NCI-H146 (cell line): ENCODE data around the gene TLNRD1.

Source experiments
- DNase-seq: peaks from one replicate; lab custom pipeline; 2025; lab: John Stamatoyannopoulos, UW

TLNRD1 gene

DNA sequence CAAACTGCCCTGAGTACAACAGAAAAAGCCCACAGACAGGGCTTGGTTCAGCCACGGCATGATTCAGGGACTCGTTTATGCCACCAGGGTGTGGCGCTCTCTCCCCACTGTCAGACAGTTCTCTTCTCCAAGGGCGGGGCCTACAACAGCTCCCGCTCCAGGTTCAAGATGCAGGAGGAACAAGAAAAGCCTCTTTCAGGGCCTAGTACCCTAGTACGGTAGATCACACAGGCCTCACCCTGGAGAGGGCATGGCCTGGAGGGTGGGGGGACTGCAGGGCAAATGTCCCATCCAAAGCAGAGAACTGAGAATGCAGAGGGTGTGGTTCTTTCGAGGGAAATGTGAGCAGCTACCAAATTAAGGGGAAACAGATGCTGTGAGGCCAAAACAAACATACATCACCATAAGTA lies 23.1 kb upstream of the TLNRD1 start:
- peak; percentile 29 for DNase-seq

DNA sequence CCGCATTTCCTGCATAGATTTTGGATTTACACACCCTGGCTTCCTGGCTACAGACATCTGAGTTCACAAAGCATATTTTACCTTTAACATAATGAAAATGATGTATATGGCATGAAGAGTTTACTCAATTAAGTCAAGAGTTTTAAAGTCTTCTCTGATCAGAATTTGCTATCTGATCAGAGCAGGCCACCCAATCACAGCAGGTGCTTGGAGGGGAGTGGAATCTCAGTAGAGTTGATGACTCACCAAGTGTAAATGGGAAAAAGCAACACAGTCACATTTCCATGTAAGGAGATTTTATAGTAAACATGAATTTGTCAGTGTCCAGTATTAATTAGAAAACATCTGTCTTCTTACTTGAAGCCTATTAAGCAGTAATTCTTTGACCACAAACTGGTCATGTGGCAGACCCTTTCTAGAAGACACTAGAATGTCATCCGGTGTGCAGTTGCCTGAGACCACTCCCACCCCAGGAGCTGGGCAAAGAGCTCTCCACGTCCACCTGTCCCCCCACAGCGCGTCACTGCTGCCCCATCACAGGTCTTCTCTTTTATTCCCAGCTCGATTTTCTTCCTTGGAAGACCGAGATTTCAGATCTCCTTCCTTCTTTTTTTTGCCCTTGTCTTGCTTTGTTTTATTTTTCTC lies 21.9 kb upstream of the TLNRD1 start:
- no peak for DNase-seq

DNA sequence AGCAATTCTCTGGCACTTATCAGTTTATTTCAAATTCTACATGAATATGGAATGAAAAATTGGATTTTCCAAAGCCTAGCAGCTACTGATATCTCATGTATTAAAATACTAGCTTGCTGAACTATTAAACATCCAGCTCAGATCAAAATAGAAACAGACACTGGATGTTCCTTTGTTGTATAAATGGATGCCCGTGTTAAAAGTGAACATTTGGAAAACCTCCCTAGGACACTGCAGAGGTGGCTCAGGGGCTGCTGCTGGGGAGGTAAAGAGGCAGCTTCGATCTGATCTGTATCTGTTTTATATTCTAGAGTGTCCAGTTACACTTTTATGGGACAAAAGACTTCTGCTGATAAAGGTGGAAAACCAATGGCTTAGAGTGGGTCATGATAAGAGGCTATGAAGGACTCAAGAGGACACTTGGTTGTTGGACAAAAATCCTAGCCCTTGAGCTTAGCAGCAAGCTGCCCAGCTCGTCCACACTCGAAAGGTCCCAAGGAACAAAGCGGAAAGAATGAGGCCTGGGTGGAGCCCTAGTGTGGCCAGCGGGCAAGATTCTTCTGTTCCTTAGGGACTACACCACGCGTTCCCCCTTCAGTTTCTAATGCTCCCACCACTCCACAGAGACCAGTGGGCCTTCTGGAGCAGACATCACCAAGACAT lies 21.1 kb upstream of the TLNRD1 start:
- no peak for DNase-seq

DNA sequence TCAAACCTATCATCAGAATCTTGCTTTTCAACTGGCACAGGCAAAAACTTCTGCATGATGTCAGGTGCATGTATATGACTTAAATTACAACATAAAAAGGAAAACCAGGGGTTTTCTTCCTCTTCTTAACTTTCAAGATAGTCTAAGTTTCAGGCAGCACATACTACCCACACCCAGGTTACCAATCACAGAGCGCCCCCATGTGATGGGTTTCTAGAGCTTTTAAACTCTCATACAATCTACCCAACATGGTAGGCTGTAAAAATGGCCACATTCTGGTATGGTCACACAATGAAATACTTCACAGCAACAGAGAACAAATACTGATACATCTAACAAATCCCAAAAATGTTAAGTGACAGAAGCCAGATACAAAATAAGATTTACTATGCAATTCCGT lies 18.5 kb upstream of the TLNRD1 start:
- no peak for DNase-seq

DNA sequence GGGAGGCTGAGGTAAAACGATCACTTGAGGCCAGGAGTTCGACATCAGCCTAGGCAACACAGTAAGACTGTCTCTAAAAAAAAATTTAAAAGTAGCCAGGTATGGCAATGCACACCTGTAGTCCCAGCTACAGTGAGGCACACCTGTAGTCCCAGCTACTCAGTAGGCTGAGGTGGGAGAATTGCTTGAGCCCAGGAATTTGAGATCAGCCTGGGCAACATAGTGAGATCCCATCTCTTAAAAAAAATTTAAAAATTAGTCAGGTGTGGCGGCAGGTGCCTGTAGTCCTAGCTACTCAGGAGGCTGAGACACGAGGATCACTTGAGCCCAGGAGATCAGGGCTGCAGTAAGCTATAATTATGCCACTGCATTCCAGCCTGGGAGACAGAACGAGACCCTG lies 17.9 kb upstream of the TLNRD1 start:
- DNase-seq: no peak

DNA sequence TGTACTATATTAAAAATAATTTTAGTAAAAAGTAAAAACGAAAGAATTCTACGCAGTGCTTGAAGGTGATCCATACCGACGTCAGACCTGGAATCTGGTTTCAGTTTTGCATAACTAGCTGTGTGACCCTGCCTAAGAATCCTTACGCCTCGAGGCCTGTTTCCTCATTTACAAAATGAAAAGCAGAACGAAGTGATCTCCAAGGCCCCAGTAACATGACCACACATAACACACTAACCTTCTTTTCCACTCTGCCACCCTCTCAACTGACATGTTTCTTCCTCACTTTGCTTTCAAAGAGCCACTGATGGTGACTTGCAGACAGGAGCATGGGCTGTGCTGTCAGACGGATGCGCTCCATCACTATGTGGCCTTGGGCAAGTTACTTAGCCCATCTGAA lies 15.9 kb upstream of the TLNRD1 start:
- no peak for DNase-seq

DNA sequence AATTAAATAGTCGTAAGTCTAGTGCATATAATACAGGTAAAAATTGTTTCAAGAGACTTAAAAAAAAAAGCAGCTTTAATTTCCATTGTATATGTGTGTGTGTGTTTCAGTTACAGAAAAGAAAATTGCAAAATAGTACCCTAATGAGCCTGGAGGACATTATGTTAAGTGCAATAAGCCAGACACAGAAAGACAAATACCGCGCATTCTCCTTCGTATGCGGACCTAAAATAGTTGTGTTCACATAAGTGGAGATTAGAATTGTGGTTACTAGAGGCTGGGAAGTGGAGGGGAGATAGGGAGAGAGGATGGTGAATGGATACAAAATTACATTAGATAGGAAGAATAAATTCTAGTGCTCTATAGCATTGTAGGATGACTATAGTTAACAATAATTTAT lies 14.7 kb upstream of the TLNRD1 start:
- DNase-seq: no peak

DNA sequence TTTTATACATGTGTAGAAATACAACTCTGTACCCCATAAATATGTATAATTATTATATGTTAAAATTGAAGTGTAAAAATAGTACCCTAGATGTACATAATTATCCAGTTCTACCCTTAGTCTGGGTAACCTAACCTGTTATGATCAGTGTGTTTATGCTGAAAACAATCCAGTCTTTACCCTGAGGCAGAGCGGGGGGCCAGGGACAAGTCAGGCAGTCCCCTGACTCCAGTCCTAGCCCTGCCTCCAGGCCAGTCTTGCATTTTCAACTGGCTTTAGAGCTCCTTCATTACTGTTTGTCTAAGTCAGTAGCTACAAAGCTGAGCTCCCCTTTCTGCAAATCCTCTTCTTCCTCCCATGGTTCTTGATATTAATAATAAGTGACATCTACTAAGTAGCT lies 14.2 kb upstream of the TLNRD1 start:
- DNase-seq: no peak

DNA sequence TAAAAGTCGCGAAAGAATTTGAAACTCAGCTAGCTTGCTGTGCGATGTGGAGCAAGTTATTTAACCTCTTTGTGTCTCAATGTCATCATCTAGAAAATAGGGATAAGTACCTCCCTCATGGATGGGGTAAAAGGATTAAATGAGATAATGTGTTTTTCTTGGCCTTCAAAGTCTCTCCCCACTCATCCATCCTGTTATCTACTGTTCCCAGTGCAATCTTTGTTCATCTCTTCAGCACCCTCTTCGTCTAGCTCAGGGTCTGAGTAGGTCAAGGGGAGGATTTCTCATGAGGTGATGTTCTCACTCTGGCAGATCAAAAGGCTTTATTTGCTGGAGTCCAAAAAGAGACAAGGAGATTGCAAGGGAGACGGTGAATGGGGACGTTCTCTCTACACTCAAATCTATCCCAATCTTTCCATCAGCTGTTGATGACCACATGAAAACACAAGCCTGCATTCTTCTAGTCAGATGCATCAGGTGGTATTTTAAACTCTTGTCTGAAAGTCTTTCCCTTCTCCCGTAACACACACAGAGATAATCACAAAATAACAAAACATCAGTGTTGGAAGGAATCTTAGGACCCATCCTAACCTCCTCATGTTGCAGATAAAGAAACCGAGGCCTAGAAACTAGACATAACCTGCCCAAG lies 12.5 kb upstream of the TLNRD1 start:
- no peak for DNase-seq

DNA sequence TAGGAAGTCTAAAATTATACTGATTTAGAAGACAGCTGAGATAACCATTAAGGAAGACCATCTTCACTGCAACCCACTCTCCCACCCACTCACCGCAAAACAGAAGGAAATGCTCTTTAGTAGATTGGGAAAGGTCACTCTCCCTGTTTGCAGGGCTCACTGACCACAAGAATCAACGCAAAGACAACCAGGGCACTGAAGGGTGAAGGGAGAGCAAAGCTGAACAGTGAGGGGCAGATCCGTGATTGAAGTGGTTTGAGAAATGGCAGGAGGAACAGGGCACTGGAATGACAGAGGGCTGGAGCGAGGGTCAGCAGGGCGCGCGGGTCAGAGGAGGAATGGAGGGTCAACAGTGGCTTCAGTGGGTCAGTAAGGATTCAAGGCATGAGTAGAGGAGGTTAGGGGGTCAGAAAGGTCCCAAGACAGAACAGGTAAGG lies 11.6 kb upstream of the TLNRD1 start:
- DNase-seq: no peak

DNA sequence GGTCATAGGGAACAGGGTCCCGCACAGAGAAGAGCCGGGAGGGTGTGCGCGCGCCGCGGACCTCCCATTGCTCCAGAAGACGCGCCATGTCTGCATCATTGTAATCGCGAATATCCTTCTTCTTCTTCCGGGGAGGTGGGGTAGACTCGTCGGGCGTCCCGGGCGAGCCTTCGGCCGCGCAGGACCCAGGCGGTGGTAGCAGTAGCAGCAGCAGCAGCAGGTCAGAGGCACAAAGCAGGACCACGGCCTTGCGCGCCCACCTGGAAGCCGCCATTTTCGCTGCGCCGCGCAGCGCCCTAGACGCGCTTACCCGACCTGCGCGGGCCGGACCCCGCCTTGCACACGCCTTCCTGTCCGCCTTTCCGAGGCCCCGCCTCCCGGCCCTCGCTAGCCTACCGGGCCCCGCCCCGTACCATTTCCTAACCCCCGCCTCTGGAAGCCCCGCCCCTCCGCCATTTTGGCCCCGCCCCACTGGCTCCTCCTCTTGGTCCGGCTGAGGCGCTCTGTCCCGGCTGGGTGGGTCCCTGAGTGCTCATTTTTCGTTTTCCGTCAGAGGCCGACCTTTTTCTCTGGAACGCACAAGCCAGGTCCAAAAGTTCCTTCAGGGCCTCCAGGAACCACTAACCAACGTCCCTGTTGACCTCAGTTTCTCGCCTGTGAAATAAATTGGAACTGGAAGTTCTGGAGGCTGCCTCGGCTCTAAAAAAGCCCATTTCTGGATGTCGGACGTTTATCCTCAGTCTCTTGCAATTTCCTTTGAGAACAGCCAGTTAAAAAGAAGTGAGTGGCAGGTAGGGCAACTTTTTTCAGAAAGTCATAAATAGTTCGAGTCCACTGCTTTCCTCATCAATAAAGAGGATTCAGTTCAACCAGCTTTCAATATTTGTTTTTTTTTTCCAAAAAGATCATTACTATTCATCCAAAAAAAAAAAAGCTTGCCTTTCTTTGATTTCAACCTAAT lies 10.9 kb upstream of the TLNRD1 start, which contains the start of gene MESD:
Gene MESD (minus strand): TSS at position 302 of the 961 bp plus-strand sequence. CDS start 28 bp downstream, at position 274.
- DNase-seq: peak; percentile 92

DNA sequence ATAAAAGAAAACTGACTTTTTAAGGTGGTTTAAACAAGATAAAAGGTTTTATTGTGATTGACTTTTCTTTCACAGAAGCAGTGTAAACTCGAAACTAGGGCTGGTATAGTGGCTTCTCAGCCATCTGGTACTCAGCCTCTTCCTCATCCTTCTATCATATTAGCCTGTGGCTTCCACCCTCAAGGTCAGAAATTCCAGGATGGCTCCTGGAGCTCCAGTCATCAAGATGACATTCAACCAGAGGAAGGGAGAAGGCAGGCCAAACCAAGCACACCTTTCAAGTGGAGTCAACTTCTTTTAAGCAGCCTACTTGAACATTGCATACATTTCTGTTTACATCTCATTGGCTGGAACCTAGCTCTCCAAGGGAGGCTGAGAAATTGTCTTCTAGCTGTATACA lies 9.8 kb upstream of the TLNRD1 start:
- DNase-seq: no peak

DNA sequence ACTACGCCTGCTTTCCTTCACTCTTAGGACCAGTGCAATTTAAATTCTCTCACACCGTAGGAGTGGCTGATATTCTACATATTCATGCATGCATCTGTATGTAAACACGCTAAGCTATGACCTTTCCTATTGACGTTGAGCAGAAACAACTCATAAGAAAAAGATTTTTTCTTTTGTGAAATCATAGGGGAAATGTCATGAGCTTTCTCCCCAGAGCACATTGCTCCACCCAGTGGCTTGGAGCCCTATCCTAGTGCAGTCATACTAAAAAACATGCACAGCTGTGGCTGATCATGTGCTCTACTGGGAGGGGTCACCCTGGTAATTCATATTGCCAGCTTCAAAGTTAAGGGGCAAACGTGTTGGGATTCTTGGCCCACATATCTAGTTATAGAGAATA lies 9.3 kb upstream of the TLNRD1 start:
- DNase-seq: no peak

DNA sequence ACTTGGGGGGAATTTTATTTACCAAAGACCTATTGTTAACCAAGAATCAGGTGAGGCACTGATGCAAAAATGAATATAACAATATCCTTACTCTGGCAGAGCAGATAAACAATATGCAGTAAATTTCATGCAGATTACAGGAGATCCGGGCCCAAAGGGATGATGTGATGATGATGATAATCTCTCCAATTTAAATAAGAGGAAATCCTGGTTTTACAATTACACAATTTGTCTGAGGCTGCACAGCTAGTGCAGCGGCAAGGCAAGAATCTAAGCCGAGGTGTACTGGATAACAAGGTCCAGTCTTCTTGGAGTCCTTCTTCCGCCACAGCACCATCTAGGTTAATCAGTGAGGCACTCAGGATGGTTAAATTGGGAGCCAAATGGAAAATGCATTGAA lies 8.7 kb upstream of the TLNRD1 start:
- DNase-seq: no peak

DNA sequence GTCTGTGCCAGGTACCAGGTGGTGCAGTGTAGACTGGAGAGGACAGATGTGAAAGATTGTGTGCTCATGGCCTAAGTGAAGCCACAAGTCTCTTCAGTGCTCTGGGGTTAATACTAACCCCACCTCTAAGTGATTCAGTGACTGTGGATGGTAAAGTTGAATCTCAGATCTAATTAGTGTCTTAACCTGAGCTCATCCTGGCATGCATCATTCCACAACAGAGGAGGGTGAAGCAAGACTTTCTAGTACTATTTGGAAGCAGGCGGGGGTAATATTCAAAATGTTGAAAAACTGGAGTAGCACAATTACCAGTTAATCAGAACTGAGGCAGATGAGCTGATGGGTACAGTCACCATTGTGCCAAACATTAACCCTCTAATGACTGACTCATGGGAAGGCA lies 8.3 kb upstream of the TLNRD1 start:
- no peak for DNase-seq

DNA sequence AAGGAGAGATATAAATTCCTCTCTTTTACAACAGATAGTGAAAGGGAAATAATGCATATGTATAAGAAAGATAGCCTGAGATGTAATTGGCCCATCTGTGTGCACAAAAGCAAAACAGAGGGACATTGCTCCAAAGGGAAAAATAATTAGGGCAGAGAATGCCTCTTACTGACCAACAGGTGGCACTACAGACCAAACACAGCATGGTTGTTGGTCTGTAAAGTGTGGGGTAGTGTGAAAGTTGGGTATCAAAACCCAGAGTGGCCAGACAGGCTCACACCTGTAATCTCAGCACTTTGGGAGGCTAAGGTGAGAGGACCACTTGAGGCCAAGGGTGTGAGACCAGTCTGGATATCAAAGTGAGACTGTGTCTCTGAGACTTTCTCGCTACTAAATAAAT lies 4.5 kb upstream of the TLNRD1 start:
- DNase-seq: peak; percentile 5

DNA sequence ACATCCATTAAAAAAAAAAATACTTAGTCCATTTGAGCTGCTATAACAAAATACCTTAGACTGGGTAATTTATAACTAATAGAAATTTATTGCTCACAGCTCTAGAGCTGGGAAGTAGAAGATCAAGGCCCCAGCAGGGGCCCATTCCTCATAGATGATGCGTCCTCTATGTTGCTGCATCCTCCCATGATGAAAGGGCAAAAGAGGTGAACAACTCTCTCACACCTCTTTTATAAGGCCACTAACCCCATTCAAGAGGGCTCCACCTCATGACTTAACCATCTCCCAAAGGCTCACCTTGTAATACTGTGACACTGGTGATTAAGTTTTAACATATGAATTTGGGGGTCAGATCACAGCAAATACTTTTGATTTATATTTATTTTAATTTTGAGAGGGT lies 3.0 kb upstream of the TLNRD1 start:
- DNase-seq: no peak

DNA sequence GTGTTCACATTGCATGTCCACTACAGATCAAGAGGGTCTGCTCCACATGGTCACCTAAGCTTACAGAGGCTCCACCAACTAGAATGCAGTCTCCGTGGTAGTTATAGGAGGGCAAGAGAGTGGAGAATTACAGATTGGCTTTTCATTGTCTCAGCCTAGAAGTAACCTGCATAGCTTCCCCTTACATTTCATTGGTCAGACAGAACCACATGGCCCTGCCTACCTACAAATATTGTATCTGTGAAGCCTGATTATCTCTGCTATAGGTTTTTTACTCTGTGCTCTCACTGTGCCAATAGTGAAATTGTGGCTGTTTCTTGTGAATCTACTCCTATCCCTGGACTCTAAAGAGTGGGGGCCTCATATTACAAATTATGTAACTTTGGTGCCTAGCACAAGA lies 2.5 kb upstream of the TLNRD1 start:
- DNase-seq: no peak

DNA sequence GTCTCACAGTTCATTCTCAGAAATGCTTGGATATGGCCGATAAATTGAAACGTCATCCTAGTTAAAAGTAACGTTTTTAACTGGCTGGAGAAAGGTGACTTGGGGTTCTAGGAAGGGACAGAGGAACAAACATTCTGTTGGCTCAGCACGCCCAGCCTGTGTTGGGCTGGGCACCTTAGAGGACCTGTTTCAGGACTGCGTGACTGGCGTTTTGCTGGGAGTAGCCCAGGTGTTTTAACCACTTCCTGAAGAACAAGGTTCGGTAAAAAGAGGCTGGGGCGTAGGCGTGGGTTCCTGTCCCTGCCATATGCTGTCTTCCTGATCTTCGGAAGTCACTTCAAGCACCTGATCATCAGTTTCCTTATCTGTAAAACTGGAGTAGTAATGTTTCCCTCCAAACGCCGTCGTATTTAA lies 1.1 kb upstream of the TLNRD1 start:
- DNase-seq: peak; percentile 4

DNA sequence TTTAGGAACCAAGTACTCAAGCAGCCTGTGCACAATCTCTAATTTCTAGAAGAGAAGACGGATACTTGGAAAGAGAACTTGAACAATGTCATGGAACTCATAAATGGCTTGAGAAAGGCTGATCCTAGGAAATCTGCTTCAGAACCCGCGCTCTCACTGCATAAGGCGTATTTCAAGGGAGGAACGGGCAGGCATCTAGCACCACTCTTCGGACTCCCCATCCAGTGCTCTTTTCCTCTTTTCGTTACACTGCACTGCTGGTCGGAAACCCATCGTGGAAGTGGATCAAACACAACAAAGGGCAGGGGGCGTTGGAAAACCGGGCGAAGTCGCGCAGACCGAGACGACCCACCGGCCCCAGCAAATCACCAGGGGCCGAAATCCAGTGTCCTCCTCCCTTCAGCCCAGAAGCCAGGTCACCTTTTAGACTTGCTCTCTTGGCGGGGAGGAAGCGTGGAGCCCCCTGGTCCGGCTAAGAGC lies 539 bp upstream of the TLNRD1 start:
- peak; percentile 74 for DNase-seq

DNA sequence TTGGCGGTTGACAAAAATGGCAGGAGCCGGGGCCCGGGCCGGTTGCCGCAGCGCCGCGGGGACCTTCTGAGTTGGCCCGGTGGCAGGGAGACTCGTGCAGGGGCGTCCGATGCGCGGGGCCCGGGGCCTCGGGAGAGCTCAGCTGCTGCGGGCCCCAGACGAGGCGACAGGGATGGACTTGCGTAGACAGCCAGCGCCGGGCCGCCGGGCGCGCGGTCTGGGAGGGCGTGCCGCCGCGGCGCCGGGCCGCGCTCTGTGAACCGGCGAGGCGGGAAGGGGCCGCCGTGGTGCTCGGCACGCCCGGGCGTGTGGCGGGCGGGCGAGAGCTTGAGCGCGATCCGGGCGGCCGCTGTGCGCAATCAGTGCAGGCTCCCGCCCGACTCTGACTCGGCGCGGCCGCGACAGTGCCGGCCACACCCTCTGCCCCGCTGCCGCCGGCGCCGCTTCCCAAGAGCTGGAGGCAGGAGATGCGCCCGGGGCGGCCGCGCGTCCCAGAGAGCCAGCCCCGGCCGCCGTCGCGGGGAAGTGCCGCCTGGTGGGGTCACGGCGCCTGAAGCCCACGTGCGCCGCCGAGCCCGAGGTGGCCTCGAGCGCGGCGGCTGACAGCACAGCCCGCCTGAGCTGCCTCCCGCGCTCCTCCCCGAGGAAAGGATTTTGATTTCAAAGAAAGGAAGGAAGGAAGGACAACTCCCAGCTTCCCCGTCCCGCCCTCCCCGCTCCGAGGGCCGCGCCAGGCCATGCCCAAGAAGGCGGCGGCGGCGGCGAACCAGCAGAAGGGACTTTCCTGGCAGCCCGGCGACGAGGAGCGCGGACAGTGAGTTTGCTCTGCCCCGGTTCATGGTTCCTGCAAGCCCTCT lies 657 bp downstream of the TLNRD1 start:
- DNase-seq: peak; percentile 40
